Body of pancreas (tissue), 4 donors: ENCODE measurements around the gene UBE4A.

Experiments
- CTCF ChIP-seq, 7 experiments: fragments of 450-650 bp in 4 of 7; fragments of 200-600 bp in 3 of 7; sonication (generic) in 3 of 7; IDR thresholded peaks; one replicate each; pipeline ENCODE4 v1.5.1; 2016 to 2019; ENCODE audit warnings: antibody characterized with exemption in 7 of 7
- POLR2A ChIP-seq, 3 donors: fragments of 450-650 bp; IDR thresholded peaks; one replicate each; pipeline ENCODE4 v1.6.1; 2016; ENCODE audit warnings: antibody characterized with exemption in 3 of 3, mild to moderate bottlenecking in 2 of 3

GRCh38 chr11:118311518-118311917 lies 47.9 kb upstream of the UBE4A start:
- TF ChIP-seq CTCF (IDR thresholded peaks at IDR 0.05) (no peak), POLR2A (IDR thresholded peaks at IDR 0.05) (no peak)
